Suppressor macrophage treated with lipopolysaccharide for 1 hour (primary cell): Measurements from ENCODE around the gene TRIOBP.

ENCODE experiments used
- DNase-seq, 3 donors: peaks; one replicate each; pipeline ENCODE4 v3.0.0-alpha.2; 2020 to 2022

TRIOBP gene

DNA sequence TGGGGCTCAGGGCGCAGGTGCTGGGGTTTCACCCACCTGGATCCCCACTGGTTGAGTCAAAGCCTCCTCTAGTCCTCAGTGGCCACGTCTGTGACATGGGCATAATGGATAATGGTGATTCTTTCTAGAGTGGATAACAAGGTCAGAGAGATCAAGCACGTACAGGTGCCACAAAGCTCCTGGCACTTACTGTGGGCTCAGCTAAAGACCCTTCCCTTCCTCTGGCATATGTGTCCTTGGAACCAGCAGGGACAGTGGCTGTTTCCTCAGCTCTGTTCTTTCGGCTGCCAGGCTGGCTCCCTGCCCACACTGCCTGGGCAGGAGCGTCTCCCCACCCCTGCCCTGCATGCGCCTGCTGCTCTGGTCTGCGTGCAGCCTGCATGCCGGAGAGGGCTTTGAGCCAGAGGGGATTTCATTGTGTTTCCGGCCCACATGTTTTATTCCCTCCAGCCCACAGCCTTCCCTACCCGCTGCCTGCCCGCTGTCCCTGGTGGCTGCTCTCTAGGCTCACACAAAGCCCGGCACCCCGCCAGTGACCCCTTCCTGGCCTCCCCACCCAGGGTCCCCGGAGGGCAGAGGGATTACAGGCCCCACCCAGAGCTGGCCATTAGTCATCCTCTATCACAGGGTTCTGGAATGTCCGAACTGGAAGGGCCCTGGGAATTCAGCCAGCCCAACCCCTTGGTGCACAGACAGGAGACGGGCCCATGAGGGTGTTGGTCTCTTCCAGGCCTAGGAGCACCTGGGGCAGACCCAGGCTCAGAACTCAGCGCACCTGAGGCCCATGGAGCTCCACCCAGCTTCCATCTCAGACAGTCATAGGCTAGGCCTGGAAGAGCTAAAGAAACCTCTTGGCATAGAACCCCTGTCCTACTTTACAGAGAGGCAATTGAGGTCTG, 55.6 kb downstream of the TRIOBP start:
- no peak for DNase-seq

DNA sequence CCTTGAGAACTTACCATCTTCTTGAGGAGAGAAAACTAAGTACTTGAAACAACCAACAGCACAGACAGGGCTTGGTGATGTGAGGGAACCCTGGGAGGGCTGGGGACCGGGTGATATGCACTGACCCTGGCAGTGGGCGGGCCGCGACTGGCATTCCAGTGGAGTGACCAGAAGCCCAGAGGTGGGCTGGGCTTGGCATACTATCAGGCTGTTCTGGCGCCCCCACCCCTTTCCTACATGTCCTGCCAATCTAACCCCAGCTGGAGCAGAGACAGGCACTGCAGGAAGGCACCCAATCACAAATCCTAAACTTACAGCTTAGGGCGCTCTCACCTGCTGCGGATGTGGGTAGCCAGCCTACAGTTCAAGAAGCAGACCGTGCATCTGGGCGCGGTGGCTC, 56.9 kb downstream of the TRIOBP start:
- DNase-seq: no peak

DNA sequence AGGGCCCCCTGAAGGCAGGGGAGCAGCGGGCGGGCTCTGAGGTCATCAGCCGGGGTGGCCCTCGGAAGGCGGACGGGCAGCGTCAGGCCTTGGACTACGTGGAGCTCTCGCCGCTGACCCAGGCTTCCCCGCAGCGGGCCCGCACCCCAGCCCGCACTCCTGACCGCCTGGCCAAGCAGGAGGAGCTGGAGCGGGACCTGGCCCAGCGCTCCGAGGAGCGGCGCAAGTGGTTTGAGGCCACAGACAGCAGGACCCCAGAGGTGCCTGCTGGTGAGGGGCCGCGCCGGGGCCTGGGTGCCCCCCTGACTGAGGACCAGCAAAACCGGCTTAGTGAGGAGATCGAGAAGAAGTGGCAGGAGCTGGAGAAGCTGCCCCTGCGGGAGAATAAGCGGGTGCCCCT, 60.8 kb downstream of the TRIOBP start:
- no peak for DNase-seq

DNA sequence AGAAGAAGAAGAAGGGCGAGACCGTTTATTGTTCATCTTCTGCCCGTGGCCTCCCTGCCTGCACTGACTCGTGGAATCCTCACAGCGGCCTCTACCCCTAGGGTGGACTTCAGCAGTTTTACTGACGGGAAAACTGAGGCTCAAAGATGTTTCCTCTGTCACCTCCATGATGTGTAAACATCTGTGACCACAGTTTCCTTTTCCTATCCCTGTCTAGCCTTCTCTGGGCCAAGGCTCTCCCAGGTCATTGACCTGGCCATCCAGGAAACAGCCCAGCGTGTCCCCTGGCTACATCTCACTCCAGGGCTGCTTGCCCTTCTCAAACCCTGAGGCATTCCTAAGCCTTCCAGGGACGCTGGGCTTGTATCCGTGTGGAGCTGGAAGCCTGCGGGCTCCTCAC, 61.8 kb downstream of the TRIOBP start:
- DNase-seq: no peak

DNA sequence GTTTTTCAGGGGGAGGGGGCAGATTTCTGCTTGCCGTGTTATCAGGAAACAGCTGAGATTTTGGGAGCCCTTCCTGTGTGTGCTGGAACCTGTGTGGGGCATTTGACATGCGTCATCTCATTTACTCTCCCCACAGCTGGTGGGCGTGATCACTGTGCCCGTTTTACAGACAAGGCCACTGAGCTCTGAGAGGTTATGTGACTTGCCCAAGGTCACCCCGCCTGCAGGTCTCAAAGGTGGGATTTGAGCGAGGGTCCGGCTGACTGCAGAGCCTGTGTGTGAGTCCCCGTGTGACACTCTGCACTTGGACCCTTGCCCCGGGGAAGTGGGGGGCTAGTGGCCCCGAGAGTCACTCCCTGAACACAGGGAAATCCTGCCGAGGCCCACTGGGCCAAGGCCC, 62.4 kb downstream of the TRIOBP start:
- no peak for DNase-seq

DNA sequence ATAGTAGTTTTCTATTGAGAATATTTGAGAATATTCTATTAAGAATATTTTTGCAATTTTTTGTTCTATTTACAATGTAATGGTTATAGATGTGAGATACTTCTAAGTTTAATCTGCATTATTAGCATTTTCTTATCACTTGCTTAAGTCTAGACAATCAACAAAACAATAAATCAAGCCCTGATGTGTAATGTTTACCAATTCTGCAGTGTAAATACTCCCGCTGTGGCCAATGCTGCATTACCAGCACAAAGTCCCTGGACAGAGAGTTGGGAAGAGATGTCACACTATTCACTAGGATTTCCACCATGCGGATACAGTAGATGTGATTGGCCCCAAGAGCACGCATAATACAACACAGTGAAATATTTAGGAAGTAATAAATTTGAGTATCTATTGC, 63.3 kb downstream of the TRIOBP start:
- no peak for DNase-seq

DNA sequence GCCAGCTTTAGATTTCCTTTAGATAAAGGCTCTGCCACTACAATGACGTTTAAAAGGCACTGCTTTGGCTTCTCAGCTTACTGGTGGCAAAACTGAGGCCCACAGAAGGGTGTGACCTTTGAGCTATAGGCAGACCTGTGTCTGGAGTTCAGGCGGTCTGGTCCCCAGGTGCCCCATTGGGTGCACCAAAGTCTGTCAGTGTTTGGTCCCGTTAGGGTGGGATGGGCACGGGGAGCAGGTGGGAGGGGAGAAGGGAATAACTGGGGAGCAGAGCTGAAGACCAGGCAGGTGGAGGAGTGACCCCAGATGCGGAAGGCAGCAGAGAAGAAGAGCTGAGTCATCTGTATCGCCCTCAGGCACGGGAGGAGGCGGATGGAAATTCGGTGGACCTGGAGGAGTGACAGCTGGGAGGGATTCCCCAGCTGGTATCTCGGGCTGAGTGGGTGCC, 65.6 kb downstream of the TRIOBP start:
- no peak for DNase-seq

DNA sequence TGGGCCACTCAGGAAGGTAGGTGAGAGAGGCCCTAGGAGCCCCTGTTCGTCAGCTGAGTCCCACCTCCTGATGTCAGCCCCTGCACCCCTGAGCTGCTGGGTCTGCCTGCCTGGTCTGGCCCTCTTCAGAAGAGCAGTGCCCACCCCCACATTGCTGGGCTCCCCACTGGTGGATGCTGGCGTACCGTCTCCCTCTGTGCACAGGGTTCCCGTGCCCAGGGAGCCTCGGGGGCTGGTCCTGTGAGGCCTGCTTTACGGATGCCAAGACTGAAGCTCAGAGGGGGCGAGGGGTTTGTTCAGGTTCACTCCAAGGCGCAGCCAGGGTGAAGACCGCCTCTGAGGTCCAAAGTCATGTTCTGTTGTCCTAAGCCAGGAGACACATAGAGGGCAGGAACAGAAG, 66.2 kb downstream of the TRIOBP start:
- no peak for DNase-seq

DNA sequence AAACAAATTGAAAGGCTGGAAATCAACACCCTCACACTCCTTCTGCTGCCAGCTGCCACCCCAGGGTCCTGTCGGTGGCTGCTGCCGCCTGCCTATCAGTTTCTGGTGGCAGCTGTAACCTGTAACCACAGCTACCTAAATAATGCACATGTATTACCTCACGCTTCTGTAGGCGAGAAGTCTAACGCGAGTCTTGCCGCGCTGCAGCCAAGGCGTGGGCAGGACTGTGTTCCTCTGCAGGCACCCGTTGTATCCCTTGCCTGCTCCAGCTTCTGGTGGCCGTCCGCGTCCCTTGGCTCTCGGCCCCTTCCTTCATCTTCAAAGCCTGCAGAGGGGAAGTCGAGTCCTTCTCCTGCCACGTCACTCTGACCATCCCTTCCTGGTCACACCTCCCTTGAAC, 66.8 kb downstream of the TRIOBP start:
- no peak for DNase-seq

DNA sequence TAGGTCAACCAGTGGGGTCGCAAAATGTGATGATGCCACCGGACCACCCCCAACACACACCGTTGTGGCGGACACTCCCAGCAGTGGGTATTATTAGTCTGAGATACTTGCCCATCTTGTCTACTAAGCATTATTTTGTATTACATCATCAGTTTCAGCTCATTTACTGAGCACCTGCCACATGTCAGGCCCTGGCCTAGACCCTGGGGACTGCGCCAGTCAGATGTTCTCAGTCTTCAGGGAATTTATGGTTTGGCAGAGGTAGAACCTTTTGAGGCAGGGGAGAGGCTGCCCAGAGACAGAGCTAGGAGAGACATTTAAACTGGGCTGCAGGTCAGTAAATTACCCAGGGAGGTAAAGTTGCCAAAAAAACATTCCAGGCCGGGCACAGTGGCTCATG, 67.8 kb downstream of the TRIOBP start:
- DNase-seq: no peak

DNA sequence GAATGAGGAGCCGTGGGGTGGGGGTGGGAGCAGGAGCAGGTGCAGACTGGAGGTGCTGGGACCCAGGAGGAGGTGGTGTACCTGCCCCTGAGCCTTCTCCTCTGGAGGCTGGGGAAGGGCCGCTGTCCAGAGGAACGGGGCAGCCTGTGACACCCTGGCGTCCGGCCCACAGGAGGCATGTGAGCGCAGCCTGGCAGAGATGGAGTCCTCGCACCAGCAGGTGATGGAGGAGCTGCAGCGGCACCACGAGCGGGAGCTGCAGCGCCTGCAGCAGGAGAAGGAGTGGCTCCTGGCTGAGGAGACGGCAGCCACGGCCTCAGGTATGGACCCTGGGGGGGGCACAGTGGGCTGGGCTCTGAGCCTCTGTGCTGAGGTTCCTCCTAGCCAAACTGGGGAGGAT, 68.7 kb downstream of the TRIOBP start:
- DNase-seq: no peak

DNA sequence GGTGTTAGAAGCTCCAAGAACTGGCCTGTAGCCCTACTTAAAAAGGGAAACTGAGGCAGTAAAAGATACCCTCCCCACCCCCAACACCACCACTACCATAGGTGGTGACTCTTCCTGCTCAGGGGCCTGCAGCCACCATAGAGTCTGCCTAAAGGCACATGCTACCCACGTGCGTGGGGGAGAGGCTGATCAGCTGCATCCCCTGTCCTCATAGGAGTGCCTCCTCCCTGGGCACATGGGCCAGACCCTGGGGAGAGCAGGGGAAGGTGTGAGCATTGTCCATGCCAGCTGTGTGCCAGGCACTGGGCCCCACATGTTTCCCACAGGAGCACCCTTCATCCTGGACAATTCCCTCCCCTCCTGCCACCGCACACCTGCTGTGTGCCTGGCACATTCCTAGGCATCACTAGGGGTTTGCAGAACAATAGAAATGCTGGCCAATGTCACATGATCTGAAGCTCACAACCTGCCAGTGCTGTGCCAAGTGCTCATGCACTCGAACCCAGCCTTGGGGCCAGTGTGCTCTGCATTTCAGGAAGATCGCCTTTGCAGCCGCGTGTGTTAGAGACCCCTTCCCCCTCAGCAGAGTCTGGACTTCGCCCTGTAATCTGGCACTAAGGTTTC, 69.2 kb downstream of the TRIOBP start:
- no peak for DNase-seq

DNA sequence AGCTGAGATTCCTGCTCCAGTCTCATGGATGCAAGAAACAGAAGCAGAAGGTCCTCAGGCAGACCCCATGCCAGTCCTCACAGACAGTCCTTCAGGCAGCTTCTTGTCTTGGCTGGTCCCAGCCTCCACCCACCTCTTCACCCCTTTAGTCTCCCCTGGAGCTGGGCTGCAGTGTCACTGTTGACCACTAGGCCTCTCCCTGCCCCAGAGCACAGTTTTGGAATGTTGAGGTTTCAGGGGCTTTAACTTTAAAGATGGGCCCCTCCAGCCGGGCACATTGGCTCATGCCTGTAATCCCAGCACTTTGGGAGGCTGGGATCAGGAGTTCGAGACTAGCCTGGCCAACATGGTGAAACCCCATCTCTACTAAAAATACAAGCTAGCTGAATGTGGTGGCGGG, 71.4 kb downstream of the TRIOBP start:
- no peak for DNase-seq

DNA sequence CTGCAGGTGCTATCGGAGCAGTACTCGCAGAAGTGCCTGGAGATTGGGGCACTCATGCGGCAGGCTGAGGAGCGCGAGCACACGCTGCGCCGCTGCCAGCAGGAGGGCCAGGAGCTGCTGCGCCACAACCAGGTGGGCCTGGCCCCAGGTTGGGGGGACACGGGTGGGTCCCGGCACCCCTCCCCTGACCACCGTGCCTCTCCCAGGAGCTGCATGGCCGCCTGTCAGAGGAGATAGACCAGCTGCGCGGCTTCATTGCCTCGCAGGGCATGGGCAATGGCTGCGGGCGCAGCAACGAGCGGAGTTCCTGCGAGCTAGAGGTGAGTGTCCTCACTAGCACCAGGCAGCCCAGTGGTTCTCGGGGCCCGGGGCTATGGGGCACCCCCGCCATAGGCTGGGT, 72.2 kb downstream of the TRIOBP start:
- no peak for DNase-seq

DNA sequence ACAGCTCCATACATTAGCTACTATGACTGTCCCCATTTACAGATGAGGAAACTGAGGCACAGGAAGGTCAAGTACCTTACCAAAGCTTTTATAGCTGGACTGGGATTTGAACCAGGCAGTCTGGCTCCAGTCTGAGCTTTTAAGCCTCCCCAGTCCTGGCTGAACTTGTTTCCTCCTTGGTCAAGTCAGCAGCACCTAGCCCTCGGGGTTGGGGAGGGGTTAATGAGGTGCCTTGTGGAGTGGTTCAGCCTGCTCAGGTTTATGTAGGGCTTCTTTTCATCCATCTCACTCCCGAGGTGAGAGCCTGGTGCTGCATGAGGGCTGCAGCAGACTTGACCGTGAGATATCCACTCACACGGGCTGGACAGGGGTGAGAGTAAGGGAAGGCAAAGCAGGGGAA, 74.2 kb downstream of the TRIOBP start:
- DNase-seq: no peak

DNA sequence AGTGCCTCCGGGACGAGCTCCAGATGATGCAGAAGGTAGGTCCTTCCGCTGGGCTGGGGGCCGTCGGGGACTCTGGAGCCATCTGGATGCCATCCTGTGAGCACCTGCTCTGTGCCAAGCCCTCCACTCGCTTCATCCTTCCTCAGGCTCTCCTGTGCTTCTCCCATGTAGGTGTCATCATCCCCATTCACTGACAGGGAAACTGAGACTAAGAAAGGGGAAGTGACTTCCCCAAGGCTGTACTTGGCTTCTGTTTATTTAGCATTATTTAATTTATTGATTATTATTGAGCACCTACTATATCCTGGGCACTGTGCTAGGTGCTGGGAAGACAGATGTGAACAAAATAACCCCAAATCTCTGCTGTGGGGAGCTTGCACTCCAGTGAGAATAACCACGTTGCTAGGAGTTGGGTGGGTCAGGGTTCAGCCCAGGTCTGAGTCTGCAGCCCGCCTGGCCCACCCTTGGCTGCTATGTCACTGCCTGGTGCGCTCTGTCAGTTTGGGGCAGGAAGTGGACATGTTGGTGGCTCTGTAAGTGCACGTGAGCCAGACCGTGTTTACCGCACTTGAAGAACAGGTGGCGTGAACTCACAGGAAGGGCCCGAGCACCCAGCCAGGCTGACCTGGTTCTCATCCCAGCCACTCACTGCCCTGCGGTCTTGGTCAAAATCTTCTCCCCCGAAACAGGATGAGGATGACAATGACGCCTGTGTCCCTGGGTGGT, 75.0 kb downstream of the TRIOBP start:
- DNase-seq: no peak

DNA sequence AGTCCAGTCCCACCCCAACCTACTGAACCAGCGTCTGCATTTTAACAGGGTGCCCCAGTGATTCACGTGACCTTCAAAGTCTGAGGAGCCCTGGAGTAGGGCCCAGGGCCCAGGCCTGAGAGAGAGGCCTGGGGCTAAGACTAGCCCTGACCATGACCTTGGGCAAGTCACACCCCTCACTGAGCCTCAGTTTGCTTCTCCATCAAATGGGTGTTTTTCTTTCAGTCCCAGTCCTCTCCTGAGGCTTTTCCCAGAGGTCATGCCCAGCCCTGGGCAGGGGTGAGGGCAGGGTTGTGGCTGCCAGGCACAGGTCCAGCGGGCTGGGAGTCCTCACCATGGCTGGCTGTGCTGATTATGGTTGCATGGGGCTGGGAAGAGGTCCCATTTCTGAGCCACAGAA, 77.9 kb downstream of the TRIOBP start:
- DNase-seq: no peak

DNA sequence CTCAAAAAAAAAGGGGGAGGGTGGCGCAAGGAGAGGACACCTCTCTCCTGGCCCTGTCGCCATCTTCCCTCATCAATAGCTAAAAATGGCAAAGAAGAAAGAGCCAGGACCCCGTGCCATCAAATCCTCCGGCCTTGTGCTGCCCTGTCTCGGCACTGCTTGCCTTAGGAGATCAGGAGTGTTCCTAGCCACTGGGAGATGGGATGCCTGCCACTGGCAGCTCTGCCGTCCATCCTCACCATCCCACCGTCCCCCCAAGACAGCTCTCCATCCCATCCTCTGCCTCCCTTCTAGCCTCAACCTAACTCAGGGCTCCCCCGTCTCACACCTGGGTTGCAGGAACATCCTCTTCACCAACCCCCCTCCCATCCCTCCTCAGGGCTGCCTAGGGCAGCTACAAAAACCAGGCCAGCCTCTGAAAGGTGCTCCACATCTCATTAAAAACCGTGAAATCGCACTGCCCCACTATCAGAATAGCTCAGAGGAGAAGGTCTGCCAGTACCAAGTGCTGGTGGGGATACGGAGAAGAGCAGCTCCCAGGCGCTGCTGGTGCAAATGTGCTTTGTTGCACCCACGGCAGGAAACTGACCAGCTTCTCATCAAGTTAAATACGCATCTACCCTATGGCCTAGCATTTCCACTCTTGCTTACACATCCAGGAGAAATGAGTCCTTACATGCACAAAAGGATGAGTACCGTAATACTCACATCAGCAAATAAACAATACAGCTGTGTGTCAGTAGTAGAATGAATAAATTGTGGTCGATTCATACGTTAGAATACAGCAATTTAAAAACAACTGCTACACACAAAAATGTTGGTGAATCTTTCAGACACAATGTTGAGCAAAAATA, 79.2 kb downstream of the TRIOBP start:
- DNase-seq: no peak

DNA sequence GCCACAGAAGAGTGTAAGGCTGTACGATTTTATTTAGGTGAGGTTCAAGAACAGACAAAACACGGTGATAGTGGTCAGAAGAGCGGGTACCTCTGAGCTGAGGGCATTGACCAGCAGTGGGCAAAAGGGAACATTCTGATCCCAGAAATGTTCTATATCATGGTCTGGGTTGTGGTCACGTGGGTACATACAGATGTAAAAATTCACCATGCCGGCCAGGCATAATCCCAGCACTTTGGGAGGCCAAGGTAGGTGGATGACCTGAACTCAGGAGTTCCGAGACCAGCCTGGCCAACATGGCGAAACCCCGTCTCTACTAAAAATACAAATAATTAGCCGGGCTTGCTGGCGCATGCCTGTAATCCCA, 79.8 kb downstream of the TRIOBP start:
- no peak for DNase-seq

DNA sequence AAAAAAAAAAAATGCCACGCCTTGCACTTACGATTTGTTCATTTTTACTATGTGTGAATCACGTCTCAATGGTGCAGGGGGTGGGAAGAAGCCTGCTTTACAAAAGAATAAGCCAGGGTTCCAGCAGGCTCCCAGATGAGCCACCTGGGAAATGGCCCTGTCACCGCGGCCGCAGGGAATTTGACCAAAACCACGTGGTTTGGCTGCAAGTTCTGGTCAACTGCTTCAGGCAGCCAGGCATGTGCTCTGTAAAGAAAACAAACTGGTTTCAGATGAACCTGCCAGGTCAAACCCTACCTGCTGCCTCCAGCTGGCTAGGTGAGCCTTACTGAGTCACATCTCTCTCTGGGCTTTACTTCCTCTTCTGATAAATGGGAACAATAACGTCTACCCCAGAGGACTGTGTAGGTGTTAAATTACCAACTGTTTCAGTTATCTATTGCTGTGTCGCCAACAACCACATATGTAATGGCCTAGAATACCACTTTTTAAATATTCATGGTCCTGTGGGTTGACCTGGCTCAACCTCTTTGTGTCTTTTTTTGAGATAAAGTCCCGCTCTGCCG, 80.4 kb downstream of the TRIOBP start:
- peak; percentile 12 to 23 (median 14) for DNase-seq

DNA sequence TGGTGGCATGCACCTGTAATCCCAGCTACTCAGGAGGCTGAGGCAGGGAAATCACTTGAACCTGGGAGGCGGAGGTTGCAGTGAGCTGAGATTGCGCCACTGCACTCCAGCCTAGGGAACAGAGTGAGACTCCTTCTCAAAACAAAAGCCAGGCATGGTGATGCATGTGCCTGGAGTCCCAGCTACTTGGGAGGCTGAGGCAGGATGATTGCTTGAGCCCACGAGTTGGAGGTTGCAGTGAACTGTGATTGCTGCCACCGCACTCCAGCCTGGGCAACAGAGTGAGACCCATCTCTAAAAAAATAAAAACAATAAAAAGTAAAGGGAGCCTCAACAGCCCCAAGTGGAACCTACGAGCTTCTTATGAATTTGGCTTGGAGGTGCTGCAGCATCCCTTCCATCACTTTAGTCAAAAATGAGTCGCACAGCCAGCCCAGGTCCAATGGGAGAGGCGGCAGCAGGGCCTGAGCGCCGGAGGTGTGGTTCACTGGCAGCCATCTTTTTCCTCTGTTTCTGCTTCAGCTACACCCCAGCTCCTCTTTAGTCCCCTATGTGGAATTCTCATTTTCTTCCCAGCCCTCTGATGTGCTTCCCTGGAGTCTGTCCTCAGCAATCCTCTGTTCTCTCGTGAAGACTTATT, 81.6 kb downstream of the TRIOBP start:
- no peak for DNase-seq

DNA sequence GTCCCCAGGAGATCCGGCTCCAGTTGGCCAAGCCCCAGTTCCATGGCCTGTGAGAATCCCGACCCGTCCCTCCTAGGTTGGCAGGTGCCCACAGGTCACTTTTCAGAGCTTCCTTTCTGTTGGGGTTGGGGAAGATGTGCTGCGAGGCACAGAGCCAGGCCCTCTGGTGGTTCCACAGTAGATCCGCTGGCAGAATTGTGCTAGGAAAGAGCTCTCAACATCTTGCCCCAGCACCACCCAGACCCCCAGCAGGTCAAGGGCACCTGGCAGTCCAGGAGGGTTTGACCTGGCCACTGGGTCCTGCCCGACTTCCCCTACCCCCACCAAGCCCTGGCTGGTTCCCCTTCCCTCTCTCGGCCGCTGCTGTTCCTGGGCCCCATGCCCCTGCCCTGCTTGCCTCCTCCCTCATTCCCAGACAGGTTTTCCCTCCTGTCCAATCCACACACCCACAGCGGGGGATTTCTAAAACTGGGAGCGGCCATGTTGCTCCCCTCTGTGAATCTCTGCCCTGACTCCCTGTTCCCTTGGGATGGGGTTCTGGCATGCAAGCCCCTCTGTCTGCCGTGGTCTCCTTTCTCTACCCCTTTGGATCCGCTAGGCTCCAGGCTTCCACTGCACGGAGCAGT, 84.7 kb downstream of the TRIOBP start:
- DNase-seq: no peak
